HPDE6-E6E7 (cell line): ENCODE measurements around the gene FTO.
A peak's percentile ranks its signal among the peaks of the same experiment; 100 is the strongest.
"Not testable (repeated sequence)": the region's sequence is repeated elsewhere in the genome, so short reads cannot be mapped to it uniquely, and the experiment has no call there.

Source experiments
- DNase-seq: peaks from one replicate; pipeline ENCODE4 v3.0.0; 2011; ENCODE audit warnings: missing footprints; ENCODE audit errors: extremely low spot score

The FTO gene

DNA sequence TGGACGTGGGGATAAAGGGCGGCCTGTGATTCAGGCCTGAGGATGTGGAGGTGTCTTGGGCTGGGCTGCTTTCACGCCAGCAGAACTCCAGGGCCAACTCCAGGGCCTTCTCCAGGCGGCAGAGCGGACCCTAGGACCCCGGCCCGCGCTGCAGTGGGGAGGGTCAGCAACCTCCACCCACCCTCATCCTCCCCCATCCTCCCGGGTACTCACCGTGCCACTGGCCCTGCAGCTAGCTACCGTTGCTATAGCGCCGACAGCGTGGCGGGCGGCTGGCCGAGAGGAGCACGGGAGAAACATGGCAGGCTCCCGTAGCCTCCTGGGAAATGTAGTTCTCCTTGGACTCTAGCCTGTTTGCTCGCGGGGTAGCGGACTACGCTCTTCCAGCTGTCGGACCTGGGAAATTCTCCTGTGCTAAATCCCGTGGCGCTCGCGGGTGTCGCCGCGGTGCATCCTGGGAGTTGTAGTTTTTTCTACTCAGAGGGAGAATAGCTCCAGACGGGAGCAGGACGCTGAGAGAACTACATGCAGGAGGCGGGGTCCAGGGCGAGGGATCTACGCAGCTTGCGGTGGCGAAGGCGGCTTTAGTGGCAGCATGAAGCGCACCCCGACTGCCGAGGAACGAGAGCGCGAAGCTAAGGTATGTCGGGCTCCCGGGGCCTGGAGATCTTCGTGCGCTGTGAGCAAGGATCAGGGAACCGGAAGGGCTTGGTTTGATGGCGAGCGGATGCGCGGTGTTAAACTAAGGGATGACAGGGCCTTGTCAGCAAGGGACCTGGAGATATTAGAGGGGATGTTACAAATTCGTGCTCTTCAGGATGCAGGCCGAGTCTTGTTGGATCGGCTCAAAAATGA lies at the start of gene FTO, which contains the start of gene RPGRIP1L:
TSS of gene FTO (plus strand) at position 567 of the 855 bp plus-strand sequence.
TSS of gene RPGRIP1L (minus strand) at position 270 of the 855 bp plus-strand sequence. CDS start 3,136 bp downstream, outside the sequence.
- peak; percentile 97 for DNase-seq

- DNase-seq: no peak
These were observed 49.0 kb upstream of the FTO start for GRCh38 chr16:53654946-53655345.

- DNase-seq: no peak
These were observed 41.9 kb upstream of the FTO start for GRCh38 chr16:53662072-53662471.

DNA sequence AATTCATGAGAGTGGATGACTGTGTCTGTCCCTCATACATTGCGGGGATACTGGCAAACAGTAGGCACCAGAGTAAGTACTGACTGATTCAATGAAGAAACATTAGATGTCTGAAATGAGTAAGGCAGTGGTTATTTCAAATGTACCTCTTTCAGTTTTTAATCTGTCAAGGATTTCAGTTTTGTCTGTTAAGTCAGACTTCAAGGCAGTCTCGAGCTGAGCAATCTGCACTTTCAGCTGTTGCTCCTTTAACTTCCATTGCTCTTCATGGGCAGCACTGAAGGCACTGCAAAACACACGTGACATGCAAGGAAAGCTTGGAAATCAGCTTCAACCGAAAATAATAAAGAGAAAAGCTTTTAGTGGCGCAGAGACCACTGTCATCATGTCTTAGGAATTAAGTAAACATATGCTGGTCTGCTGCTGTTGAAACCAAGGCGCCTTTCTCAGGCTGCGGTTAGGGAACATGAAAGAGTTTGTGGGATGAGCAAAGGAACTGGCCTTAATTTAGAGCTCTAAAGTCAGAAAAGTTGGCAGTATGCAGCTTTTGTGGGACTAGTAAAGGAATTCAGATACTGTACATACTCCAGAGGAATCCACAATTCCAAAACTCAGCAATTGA lies 39.1 kb upstream of the FTO start:
- no peak for DNase-seq

DNA sequence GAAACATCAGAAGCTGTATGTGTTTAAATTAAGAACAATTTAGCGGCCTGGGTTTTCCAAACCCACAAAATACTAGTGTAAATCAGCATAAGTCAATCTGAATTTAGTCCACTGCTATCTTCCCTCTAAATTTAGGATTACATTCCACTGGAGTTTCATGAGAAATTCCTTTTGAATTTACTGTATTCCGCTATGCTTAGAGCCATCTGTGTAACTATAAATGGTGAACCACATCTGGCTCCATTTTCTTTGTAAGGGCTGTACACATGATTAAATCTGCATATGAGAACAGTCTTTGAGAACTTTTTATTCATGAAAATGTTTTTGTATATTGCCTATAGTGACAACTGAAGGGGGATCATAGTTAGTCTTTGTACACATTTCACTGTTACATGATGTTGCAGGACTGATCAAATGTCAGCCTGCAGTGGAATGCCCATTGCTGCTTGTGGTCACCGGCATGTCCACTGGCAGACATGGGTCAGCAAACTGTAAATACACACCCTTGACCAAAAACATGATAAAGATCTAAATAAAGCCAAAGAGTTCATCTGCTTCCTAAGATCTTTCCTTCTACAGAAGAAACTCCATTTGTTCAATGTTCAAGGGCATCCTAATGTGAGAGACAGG lies 37.1 kb upstream of the FTO start:
- DNase-seq: no peak

- no peak for DNase-seq
These were observed 35.1 kb upstream of the FTO start for GRCh38 chr16:53668869-53669268.

- DNase-seq: no peak
These were observed 31.5 kb upstream of the FTO start for GRCh38 chr16:53672461-53672860.

- no peak for DNase-seq
These were observed 30.8 kb upstream of the FTO start for GRCh38 chr16:53673189-53673588.

DNA sequence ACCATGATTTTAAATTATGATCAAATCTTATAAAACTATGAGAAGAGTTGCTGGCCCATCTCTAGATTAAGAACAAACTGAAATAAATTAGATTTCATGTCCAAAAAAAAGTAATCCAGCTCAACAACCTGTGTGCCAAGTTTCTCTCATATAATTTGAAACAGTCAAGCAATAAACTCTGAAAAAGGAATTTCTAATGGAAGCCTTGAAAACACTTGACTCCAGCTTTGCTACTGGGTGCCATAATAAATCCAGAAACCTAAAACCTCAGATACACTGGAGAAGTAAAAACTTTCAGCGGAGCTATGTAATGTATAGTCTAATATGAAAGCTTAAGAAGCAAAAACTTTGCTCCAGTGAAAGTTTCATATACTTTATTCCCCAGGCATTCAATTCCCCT lies 25.8 kb upstream of the FTO start:
- no peak for DNase-seq

- no peak for DNase-seq
These were observed 25.1 kb upstream of the FTO start for GRCh38 chr16:53678756-53679343.

DNA sequence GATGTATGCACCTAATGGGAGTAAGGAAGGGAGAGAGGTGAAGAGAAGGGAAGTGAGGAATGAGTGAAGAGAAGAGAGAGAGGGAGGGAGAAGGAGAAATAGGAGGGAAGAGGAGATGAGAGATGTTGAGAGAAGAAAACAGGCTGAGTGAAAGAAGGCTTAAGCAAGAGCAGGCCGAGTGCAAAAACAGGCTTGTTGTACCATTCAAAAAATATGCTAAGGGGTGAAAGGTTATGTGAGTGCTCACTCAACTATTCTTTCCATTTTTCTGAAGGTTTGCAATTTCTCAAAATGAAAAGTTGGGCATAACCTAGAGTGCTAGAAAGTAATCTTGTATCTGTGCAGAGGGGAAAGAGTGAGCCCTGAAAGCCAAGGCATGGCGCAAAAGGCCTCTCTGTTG lies 23.2 kb upstream of the FTO start:
- DNase-seq: no peak

- no peak for DNase-seq
These were observed 22.6 kb upstream of the FTO start for GRCh38 chr16:53681354-53681753.

- not testable (repeated sequence) for DNase-seq
These were observed 18.6 kb upstream of the FTO start for GRCh38 chr16:53685334-53685733.

- DNase-seq: no peak
These were observed 17.2 kb upstream of the FTO start for GRCh38 chr16:53686710-53687109.

DNA sequence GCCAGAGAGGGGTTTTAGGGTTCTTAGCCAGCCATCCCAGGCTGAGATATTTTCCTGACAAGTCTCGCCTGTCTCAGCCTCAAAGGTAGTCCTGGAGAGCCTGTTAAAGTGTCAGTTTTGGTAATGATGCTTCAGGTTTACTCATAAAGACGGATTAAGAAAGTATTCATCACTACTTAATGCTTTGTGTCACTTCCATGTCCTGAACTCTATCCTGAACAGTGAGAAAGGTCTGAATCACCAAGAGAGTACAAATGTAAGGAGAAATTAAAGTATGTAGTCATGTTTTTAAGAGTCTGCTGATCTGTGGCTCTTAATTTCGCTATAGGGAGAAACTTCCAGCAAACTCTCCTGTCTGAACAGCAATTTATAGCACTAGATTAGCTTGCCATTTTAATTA lies 14.3 kb upstream of the FTO start:
- no peak for DNase-seq

DNA sequence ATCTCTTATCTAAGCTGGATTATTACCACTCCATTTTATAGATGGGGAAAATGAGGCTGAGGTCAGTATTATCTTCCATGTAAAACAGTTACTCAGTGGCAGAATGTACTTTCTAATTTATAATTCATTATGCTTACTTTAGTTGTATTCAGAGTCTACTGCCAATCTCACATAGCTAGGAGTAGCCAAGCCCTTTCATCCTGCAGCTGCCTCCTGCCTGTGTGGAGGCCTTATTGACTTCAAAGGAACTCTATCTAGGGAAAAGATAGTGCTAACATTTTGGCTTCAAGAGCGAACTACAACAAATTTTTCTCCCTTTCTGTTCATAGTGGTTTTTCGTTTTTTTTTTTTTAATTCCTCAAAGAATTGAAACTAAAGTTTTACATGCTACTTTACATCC lies 13.2 kb upstream of the FTO start:
- no peak for DNase-seq

- DNase-seq: no peak
These were observed 11.8 kb upstream of the FTO start for GRCh38 chr16:53692146-53692545.

DNA sequence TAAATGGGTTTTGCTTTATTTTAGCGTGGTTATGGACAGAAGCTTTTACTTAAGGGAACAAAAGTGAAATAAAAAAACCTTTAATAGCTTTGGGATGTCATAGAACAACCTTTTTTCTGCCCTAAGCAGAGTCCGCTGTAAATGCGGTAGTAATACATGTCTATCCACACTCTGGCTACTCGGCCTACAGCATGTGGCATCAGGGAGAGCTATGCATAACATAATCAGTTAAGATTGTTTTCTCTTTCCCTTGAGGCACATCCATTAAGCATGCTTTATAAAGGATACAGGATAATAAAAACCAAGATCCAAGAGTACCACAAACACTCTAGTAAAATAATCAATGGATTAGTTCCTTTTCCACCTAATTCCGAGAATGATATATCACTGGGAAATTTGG lies 10.6 kb upstream of the FTO start:
- DNase-seq: no peak

GRCh38 chr16:53695070-53695469 lies 8.9 kb upstream of the FTO start:
- DNase-seq: no peak

DNA sequence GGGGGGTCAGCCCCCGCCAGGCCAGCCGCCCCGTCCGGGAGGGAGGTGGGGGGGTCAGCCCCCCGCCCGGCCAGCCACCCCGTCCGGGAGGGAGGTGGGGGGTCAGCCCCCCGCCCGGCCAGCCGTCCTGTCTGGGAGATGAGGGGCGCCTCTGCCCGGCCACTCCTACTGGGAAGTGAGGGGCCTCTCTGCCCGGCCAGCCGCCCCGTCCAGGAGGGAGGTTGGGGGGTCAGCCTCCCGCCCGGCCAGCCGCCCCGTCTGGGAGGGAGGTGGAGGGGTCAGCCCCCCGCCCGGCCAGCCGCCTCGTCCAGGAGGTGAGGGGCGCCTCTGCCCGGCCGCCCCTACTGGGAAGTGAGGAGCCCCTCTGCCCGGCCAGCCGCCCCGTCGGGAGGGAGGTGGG lies 5.7 kb upstream of the FTO start:
- not testable (repeated sequence) for DNase-seq

GRCh38 chr16:53704445-53704813 lies 473 bp downstream of the FTO start:
- DNase-seq: no peak

DNA sequence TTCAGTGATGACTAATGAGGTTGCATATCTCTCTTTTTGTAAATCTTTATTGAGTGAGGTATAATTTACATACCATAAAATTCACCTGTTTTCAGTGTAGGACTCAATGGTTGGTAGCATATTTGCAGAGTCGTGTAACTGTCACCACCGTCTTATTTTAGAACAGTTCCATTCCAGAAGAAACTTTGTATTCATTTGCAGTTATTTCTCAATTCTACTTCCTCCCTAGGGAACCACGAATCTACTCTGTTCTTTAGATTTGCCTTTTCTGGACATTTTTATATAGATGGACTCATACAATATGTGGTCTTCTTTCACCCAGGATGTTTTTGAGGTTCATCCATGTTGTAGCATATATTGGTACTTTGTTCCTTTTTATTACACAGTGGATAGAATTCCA lies 3.7 kb downstream of the FTO start:
- DNase-seq: no peak
